Measurements from ENCODE around the gene HDAC4.
"Not testable (repeated sequence)": the region's sequence is repeated elsewhere in the genome, so short reads cannot be mapped to it uniquely, and the experiment has no call there.

DNA sequence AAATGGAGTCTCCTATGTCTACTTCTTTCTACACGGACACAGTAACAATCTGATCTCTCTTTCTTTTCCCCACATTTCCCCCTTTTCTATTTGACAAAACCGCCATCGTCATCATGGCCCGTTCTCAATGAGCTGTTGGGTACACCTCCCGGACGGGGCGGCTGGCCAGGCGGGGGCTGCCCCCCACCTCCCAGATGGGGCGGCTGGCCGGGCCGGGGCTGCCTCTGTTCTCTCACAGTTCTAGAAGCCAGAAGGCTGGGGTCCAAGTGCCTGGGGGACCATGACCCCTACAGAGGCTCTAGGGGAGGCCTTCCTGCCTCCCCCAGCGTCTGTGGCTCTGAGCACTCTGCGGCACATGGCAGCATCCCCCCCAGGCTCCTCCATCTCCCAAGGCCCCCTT lies 362.5 kb downstream of the HDAC4 start:
- TF ChIP-seq, protein P1, sequence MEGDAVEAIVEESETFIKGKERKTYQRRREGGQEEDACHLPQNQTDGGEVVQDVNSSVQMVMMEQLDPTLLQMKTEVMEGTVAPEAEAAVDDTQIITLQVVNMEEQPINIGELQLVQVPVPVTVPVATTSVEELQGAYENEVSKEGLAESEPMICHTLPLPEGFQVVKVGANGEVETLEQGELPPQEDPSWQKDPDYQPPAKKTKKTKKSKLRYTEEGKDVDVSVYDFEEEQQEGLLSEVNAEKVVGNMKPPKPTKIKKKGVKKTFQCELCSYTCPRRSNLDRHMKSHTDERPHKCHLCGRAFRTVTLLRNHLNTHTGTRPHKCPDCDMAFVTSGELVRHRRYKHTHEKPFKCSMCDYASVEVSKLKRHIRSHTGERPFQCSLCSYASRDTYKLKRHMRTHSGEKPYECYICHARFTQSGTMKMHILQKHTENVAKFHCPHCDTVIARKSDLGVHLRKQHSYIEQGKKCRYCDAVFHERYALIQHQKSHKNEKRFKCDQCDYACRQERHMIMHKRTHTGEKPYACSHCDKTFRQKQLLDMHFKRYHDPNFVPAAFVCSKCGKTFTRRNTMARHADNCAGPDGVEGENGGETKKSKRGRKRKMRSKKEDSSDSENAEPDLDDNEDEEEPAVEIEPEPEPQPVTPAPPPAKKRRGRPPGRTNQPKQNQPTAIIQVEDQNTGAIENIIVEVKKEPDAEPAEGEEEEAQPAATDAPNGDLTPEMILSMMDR (conservative IDR thresholded peaks at IDR 0.05; ENCODE audit: low read depth in 2 of 2) = not testable (repeated sequence)
- not testable (repeated sequence) for TF ChIP-seq CREB1 (CRISPR knock-in tag; IDR thresholded peaks at IDR 0.05; ENCODE audit: low read depth); POLR2AphosphoS5 (IDR thresholded peaks at IDR 0.05; ENCODE audit: low read depth); JUNB (IDR thresholded peaks at IDR 0.05; ENCODE audit: unreplicated experiment); EZH2 (IDR thresholded peaks at IDR 0.05; ENCODE audit: low read depth, unreplicated experiment)
- TF ChIP-seq, protein P2, sequence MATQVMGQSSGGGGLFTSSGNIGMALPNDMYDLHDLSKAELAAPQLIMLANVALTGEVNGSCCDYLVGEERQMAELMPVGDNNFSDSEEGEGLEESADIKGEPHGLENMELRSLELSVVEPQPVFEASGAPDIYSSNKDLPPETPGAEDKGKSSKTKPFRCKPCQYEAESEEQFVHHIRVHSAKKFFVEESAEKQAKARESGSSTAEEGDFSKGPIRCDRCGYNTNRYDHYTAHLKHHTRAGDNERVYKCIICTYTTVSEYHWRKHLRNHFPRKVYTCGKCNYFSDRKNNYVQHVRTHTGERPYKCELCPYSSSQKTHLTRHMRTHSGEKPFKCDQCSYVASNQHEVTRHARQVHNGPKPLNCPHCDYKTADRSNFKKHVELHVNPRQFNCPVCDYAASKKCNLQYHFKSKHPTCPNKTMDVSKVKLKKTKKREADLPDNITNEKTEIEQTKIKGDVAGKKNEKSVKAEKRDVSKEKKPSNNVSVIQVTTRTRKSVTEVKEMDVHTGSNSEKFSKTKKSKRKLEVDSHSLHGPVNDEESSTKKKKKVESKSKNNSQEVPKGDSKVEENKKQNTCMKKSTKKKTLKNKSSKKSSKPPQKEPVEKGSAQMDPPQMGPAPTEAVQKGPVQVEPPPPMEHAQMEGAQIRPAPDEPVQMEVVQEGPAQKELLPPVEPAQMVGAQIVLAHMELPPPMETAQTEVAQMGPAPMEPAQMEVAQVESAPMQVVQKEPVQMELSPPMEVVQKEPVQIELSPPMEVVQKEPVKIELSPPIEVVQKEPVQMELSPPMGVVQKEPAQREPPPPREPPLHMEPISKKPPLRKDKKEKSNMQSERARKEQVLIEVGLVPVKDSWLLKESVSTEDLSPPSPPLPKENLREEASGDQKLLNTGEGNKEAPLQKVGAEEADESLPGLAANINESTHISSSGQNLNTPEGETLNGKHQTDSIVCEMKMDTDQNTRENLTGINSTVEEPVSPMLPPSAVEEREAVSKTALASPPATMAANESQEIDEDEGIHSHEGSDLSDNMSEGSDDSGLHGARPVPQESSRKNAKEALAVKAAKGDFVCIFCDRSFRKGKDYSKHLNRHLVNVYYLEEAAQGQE (IDR thresholded peaks at IDR 0.05; ENCODE audit: unreplicated experiment) = not testable (repeated sequence)

Measured in GM23338 (cell line).